ENCODE measurements around the gene PRKAA1. TPM values are rescaled to one million over a fixed set of nuclear protein-coding genes. Genes with fewer than 3 reads are reported as not detected.
A peak's percentile ranks its signal among the peaks of the same experiment; 100 is the strongest.

Gene PRKAA1
- 39.2 and 41.8 TPM in 2 replicates for total RNA-seq
- long read RNA-seq, full-length matches to known transcripts = 10 of 20 reads
- long read RNA-seq, partial matches to known transcripts = 4 of 20 reads
- long read RNA-seq, other reads (novel, unspliced or antisense) = 6 of 20 reads

DNA sequence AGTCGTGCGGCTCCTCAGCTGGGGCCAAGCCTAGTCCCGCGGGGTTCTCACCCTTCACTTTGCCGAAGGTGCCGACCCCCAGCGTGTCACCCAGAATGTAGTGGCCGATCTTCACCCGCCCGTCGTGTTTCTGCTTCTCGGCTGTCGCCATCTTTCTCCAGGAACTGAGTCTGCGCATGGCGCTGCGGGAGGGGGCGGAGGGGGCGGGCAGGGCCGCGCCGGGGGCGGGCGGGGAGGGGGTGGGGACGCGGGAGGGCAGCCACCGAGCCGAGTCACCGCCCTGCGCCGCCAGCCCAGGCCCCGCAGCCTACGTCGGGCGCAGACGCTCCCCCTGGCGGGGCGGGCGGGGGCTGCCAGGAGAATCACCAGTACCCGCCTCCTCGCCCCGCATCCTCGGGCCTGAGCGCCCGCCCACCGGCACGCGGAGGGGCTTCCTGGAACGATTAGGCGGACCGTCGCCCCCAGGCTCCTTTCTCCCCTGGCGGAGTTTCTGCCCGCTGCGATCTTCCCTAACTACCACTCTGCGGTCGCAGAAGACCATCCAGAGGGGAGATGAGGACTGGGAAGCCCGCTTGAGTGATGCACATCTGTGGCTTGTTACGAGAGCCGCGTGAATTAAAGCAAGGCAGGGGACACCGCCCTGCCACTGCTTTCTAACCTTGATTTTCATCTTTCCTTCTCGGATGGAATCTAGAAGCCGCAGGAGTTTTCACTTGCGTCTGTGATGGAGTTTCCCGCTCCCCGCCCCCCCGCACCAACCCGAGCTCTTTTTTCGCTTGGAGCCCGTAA lies at the start of gene PRKAA1:
PRKAA1 (minus strand) TSS at position 363 of the 789 bp plus-strand sequence; CDS start at position 178, 185 bp downstream.
- H3K4me1 Mint-ChIP-seq = peaks cover 45% of the 10 kb centered on the region
- H3K27me3 Mint-ChIP-seq (ENCODE audit: low read depth) = no peaks in the 10 kb centered on the region
- peak within 1 kb of the TSS; percentile 97 for H3K4me3 Mint-ChIP-seq
- peak within 1 kb of the TSS; percentile 95 for H3K27ac Mint-ChIP-seq (ENCODE audit: unreplicated experiment)
- no peaks in the 10 kb centered on the region for H3K9me3 Mint-ChIP-seq
- peak; percentile 86 for DNase-seq (ENCODE audit: low read depth, low spot score)
- H3K36me3 Mint-ChIP-seq (ENCODE audit: low read depth) = peaks cover 9% of the 10 kb centered on the region
- TF ChIP-seq, protein P1, sequence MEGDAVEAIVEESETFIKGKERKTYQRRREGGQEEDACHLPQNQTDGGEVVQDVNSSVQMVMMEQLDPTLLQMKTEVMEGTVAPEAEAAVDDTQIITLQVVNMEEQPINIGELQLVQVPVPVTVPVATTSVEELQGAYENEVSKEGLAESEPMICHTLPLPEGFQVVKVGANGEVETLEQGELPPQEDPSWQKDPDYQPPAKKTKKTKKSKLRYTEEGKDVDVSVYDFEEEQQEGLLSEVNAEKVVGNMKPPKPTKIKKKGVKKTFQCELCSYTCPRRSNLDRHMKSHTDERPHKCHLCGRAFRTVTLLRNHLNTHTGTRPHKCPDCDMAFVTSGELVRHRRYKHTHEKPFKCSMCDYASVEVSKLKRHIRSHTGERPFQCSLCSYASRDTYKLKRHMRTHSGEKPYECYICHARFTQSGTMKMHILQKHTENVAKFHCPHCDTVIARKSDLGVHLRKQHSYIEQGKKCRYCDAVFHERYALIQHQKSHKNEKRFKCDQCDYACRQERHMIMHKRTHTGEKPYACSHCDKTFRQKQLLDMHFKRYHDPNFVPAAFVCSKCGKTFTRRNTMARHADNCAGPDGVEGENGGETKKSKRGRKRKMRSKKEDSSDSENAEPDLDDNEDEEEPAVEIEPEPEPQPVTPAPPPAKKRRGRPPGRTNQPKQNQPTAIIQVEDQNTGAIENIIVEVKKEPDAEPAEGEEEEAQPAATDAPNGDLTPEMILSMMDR (conservative IDR thresholded peaks at IDR 0.05) = peak; percentile 77

DNA sequence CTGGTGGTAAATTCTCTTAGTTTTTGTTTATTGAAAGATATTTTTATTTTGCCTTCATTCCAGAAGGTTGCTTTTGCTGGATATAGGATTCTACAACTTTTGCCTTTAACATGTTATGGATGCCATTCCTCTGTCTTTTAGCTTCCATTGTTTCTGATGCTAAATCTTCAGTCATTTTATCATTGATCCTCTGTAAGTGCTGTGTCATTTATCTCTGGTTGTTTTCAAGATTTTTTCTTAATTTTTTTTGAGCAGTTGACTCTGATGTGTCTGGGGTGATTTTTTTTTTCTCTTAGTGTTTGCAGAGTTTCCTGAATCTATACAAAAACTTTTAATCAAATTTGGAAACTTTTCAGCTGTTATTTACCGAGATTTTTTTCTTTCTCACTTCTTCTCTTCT lies 49.4 kb upstream of the PRKAA1 start:
- DNase-seq (ENCODE audit: low read depth, low spot score) = no peak
- Mint-ChIP-seq H3K36me3 (ENCODE audit: low read depth) (no peaks in the 10 kb centered on the region), H3K27me3 (ENCODE audit: low read depth) (peaks cover 35% of the 10 kb centered on the region), H3K27ac (ENCODE audit: unreplicated experiment) (no peak overlapping the region), H3K9me3 (no peaks in the 10 kb centered on the region), H3K4me1 (no peaks in the 10 kb centered on the region), H3K4me3 (no peak overlapping the region)
- TF ChIP-seq, protein P1 (conservative IDR thresholded peaks at IDR 0.05) = no peak

DNA sequence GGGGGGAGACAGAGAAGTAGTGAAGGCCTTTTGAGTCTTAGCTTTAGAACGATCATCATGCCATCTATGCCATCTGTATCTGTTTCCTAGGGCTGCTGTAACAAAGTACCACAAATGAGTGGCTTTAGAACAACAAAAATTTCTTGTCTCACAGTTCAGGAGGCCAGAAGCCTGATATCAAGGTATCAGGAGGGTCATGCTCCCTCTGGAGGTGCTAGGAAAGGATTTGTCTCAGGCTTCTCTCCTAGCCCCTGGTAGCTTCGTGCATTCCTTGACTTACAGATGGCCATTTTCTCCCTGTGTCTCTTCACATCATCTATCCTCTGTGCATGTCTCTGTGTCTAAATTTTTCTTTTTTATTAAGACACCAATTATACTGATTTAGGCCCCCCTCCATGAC lies 48.2 kb upstream of the PRKAA1 start:
- no peaks in the 10 kb centered on the region for H3K36me3 Mint-ChIP-seq (ENCODE audit: low read depth)
- peaks cover 47% of the 10 kb centered on the region for H3K27me3 Mint-ChIP-seq (ENCODE audit: low read depth)
- TF ChIP-seq, protein P1 (conservative IDR thresholded peaks at IDR 0.05) = no peak
- H3K9me3 Mint-ChIP-seq = no peaks in the 10 kb centered on the region
- no peak overlapping the region for H3K4me3 Mint-ChIP-seq
- no peak overlapping the region for H3K27ac Mint-ChIP-seq (ENCODE audit: unreplicated experiment)
- peaks cover 2% of the 10 kb centered on the region for H3K4me1 Mint-ChIP-seq
- no peak for DNase-seq (ENCODE audit: low read depth, low spot score)

DNA sequence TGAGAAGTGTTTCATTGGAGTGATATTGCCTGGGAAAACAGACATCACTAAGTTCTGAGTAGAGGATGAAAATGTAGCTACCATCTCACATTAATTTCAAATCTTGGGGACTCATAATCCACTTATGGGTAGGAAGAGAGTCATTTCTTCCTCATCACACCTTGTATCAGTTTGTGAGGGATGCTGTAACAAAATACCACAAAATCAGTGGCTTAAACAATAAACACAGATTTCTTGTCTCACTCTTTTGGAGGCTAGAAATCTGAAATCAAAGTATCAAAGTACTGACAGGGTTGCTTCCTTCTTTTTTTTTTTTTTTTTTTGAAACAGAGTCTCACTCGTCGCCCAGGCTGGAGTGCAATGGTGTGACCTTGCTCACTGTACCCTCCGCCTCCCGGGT lies 46.4 kb upstream of the PRKAA1 start:
- Mint-ChIP-seq H3K27ac (ENCODE audit: unreplicated experiment) (no peak overlapping the region), H3K27me3 (ENCODE audit: low read depth) (peaks cover 58% of the 10 kb centered on the region), H3K4me3 (no peak overlapping the region), H3K4me1 (peaks cover 3% of the 10 kb centered on the region), H3K9me3 (no peaks in the 10 kb centered on the region), H3K36me3 (ENCODE audit: low read depth) (no peaks in the 10 kb centered on the region)
- TF ChIP-seq, protein P1 (conservative IDR thresholded peaks at IDR 0.05) = no peak
- DNase-seq (ENCODE audit: low read depth, low spot score) = no peak

DNA sequence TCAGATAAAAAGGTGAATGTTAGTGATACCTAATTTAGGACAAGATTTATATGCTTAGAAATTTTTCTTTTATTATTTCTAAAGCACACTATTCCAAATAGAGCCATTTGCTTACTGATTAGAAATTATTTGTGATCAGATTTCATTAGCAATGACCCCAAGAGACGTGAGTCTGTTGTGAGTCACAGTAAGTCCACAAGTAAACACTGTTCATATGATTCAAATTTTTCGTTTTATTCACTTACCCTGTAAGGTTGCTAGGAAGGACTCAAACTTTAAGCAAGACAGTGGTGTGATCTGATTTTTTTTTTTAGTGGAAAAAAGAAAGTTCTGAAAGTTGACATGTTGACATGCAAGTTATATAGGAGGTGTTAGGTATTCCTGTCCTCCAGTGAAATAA lies 44.2 kb upstream of the PRKAA1 start:
- H3K27ac Mint-ChIP-seq (ENCODE audit: unreplicated experiment) = no peak overlapping the region
- peaks cover 65% of the 10 kb centered on the region for H3K27me3 Mint-ChIP-seq (ENCODE audit: low read depth)
- DNase-seq (ENCODE audit: low read depth, low spot score) = no peak
- H3K4me1 Mint-ChIP-seq = peaks cover 3% of the 10 kb centered on the region
- no peaks in the 10 kb centered on the region for H3K36me3 Mint-ChIP-seq (ENCODE audit: low read depth)
- TF ChIP-seq, protein P1 (conservative IDR thresholded peaks at IDR 0.05) = no peak
- no peak overlapping the region for H3K4me3 Mint-ChIP-seq
- no peaks in the 10 kb centered on the region for H3K9me3 Mint-ChIP-seq

Data from neural crest cell (in vitro differentiated cells).